K562 (cell line): ENCODE measurements around the gene SLC30A10. TPM values are rescaled to one million over a fixed set of nuclear protein-coding genes. Genes with fewer than 3 reads are reported as not detected.
A peak's percentile ranks its signal among the peaks of the same experiment; 100 is the strongest.

Experiments used
- BHLHE40 ChIP-seq: IDR thresholded peaks from 2 replicates; pipeline ENCODE4 v1.6.1; 2011; ENCODE audit warnings: low read length, improper control_type of control experiment
- CREB5 ChIP-seq: fragments of 250-450 bp; sonication (Bioruptor Pico); IDR thresholded peaks from 2 replicates; pipeline ENCODE4 v1.5.0; 2020; ENCODE audit warnings: mild to moderate bottlenecking
- KDM4B ChIP-seq, 2 experiments: fragments of 450-650 bp in 1 of 2; sonication (generic) in 1 of 2; IDR thresholded peaks; 2 replicates each; pipeline ENCODE4 v1.6.1; 2016 to 2017; ENCODE audit warnings: borderline replicate concordance in 2 of 2, antibody characterized with exemption in 1 of 2, low read depth in 1 of 2, mild to moderate bottlenecking in 1 of 2
- LEF1 ChIP-seq: fragments of 450-650 bp; IDR thresholded peaks from 2 replicates; pipeline ENCODE4 v1.6.1; 2016; ENCODE audit warnings: mild to moderate bottlenecking
- MIER1 ChIP-seq: fragments of 450-650 bp; IDR thresholded peaks from 2 replicates; pipeline ENCODE4 v1.6.1; 2016; ENCODE audit warnings: antibody characterized with exemption, mild to moderate bottlenecking, low read depth
- NCOR1 ChIP-seq: fragments of 450-650 bp; IDR thresholded peaks from 2 replicates; pipeline ENCODE4 v1.6.1; 2016; ENCODE audit warnings: mild to moderate bottlenecking, moderate library complexity
- POU5F1 ChIP-seq: fragments of 150-350 bp; IDR thresholded peaks from 2 replicates; pipeline ENCODE4 v1.6.1; 2014; ENCODE audit warnings: borderline replicate concordance, low read length, low read depth, mild to moderate bottlenecking; ENCODE audit not compliant: partially characterized antibody
- SIN3B ChIP-seq: fragments of 450-650 bp; IDR thresholded peaks from 2 replicates; pipeline ENCODE4 v1.6.1; 2017; ENCODE audit warnings: low read depth, mild to moderate bottlenecking, moderate library complexity
- SRSF7 ChIP-seq: fragments of 200-400 bp; formaldehyde crosslinking; optimal IDR thresholded peaks from 2 replicates; pipeline ENCODE3; 2017; ENCODE audit warnings: mild to moderate bottlenecking, low read depth, low read length
- THRAP3 ChIP-seq: fragments of 450-650 bp; IDR thresholded peaks from 2 replicates; pipeline ENCODE4 v1.6.1; 2016; ENCODE audit warnings: mild to moderate bottlenecking, inconsistent platforms, borderline replicate concordance
- ZNF561 ChIP-seq: fragments of 450-650 bp; formaldehyde crosslinking; conservative IDR thresholded peaks from 2 replicates; pipeline ENCODE4 v1.4.0; 2020; ENCODE audit warnings: mild to moderate bottlenecking, moderate library complexity
- polyA plus RNA-seq, 8 experiments: library from polyadenylated mRNA; depleted of rRNA in 4 of 8; stranded (reverse) in 5 of 8; unstranded in 3 of 8; fragments of >200 nt; fragmentation: Nextera tagmentation in 2 of 8; fragmentation: Illumina TruSeq in 1 of 8; extraction: Ambion mirVana in 2 of 8; extraction: Trizol in 1 of 8; gene quantifications; 2 replicates each; pipeline versions ENCODE4 v1.2.1 to v1.2.3, GENCODE V29; 2011 to 2014; ENCODE audit warnings: inconsistent platforms in 1 of 8, missing spikeins in 1 of 8
- total RNA-seq, 7 experiments: library from RNA; depleted of rRNA in 6 of 7; stranded (reverse); fragments of >200 nt in 6 of 7; fragmentation: Illumina TruSeq in 2 of 7; extraction: Trizol in 2 of 7; gene quantifications; 2 replicates each; pipeline versions ENCODE4 v1.2.1 to v1.2.3, GENCODE V29; 2011 to 2021; ENCODE audit warnings: low replicate concordance in 1 of 7
- TF ChIP-seq, protein P1 (sequence below): fragments of 200-400 bp; formaldehyde crosslinking; IDR thresholded peaks from 2 replicates; pipeline ENCODE4 v1.6.1; 2017; ENCODE audit warnings: mild to moderate bottlenecking, low read depth, low read length, moderate library complexity
- TF ChIP-seq, protein P2 (sequence below): fragments of 450-650 bp; IDR thresholded peaks from 2 replicates; pipeline ENCODE4 v1.6.1; 2016; ENCODE audit warnings: missing biosample characterization, missing genetic modification characterization
- TF ChIP-seq, protein P3 (sequence below): fragments of 150-350 bp; conservative IDR thresholded peaks from 2 replicates; pipeline ENCODE4 v1.6.1; 2014; ENCODE audit warnings: low read length

SLC30A10 gene
- total and polyA plus RNA-seq, 9 of the 15 experiments (the other 6 are each of a cell fraction or from before 2014, with no cell fraction given) = 2.6 to 11.3 (median 7.1) TPM

GRCh38 chr1:219906924-219907771 is 21.2 kb downstream of the SLC30A10 start (continued):
- TF ChIP-seq LEF1 (peak; percentile 86), ZNF561 (CRISPR knock-in tag) (no peak), MIER1 (peak; percentile 72; the same call in 1 of the 2 replicates), NCOR1 (peak; percentile 100), KDM4B (IDR thresholded peaks at IDR 0.05; ENCODE audit: borderline replicate concordance in 2 of 2, low read depth in 1 of 2) (no peak), SRSF7 (no peak), POU5F1 (no peak), BHLHE40 (peak; percentile 53), THRAP3 (no peak; the same call in 1 of the 2 replicates), SIN3B (no peak), CREB5 (CRISPR knock-in tag) (no peak)
- TF ChIP-seq, protein P1, sequence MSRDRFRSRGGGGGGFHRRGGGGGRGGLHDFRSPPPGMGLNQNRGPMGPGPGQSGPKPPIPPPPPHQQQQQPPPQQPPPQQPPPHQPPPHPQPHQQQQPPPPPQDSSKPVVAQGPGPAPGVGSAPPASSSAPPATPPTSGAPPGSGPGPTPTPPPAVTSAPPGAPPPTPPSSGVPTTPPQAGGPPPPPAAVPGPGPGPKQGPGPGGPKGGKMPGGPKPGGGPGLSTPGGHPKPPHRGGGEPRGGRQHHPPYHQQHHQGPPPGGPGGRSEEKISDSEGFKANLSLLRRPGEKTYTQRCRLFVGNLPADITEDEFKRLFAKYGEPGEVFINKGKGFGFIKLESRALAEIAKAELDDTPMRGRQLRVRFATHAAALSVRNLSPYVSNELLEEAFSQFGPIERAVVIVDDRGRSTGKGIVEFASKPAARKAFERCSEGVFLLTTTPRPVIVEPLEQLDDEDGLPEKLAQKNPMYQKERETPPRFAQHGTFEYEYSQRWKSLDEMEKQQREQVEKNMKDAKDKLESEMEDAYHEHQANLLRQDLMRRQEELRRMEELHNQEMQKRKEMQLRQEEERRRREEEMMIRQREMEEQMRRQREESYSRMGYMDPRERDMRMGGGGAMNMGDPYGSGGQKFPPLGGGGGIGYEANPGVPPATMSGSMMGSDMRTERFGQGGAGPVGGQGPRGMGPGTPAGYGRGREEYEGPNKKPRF = no peak
- TF ChIP-seq, protein P2, sequence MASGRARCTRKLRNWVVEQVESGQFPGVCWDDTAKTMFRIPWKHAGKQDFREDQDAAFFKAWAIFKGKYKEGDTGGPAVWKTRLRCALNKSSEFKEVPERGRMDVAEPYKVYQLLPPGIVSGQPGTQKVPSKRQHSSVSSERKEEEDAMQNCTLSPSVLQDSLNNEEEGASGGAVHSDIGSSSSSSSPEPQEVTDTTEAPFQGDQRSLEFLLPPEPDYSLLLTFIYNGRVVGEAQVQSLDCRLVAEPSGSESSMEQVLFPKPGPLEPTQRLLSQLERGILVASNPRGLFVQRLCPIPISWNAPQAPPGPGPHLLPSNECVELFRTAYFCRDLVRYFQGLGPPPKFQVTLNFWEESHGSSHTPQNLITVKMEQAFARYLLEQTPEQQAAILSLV = peak; percentile 88
- TF ChIP-seq, protein P3, sequence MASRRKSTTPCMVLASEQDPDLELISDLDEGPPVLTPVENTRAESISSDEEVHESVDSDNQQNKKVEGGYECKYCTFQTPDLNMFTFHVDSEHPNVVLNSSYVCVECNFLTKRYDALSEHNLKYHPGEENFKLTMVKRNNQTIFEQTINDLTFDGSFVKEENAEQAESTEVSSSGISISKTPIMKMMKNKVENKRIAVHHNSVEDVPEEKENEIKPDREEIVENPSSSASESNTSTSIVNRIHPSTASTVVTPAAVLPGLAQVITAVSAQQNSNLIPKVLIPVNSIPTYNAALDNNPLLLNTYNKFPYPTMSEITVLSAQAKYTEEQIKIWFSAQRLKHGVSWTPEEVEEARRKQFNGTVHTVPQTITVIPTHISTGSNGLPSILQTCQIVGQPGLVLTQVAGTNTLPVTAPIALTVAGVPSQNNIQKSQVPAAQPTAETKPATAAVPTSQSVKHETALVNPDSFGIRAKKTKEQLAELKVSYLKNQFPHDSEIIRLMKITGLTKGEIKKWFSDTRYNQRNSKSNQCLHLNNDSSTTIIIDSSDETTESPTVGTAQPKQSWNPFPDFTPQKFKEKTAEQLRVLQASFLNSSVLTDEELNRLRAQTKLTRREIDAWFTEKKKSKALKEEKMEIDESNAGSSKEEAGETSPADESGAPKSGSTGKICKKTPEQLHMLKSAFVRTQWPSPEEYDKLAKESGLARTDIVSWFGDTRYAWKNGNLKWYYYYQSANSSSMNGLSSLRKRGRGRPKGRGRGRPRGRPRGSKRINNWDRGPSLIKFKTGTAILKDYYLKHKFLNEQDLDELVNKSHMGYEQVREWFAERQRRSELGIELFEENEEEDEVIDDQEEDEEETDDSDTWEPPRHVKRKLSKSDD = no peak
